ENCODE measurements around the gene EPN1.

DNA sequence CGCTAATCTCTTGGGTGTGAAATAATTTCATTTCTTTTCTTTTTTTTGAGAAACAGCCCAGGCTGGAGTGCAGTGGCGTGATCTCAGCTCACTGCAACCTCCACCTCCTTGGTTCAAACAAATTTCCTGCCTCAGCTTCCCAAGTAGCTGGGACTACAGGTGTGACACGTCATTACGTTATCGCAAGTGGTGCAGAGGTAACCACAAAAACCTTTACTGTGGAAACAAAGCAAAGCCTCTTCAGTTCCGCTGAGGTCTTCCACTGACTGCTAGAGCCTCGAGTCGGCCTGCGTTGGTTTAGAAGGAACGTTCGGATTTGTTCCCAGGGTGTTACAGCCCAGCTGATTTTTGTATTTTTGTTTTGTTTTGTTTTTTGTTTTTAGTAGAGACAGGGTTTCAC, 48.7 kb upstream of the EPN1 start:
- TF ChIP-seq POLR2AphosphoS5 (IDR thresholded peaks at IDR 0.05; ENCODE audit: low read depth, low read length) (no peak), POLR2A (IDR thresholded peaks at IDR 0.05; ENCODE audit: low read depth, low read length) (no peak)
